HFFc6 (cell line): Measurements from ENCODE around the gene TP73. TPM values are rescaled to one million over a fixed set of nuclear protein-coding genes. Genes with fewer than 3 reads are reported as not detected.
A peak's percentile ranks its signal among the peaks of the same experiment; 100 is the strongest.

Source experiments
- DNase-seq: peaks from one replicate; pipeline ENCODE4 v3.0.0-alpha.2; 2018
- H3K27ac Mint-ChIP-seq: 2 replicates; pipeline ENCODE4 v1.8.0; 2020; ENCODE audit warnings: mild to moderate bottlenecking, mixed read lengths
- H3K27me3 Mint-ChIP-seq: 2 replicates; pipeline ENCODE4 v1.8.0; 2021; ENCODE audit warnings: mild to moderate bottlenecking, moderate library complexity, mixed read lengths; ENCODE audit not compliant: insufficient read depth
- H3K36me3 Mint-ChIP-seq: 2 replicates; pipeline ENCODE4 v1.8.0; 2021; ENCODE audit warnings: low read depth, mixed read lengths
- H3K4me1 Mint-ChIP-seq: 2 replicates; pipeline ENCODE4 v1.8.0; 2020; ENCODE audit warnings: low read depth, mixed read lengths
- H3K4me3 Mint-ChIP-seq: 2 replicates; pipeline ENCODE4 v1.8.0; 2020; ENCODE audit warnings: mild to moderate bottlenecking, moderate library complexity, mixed read lengths
- H3K9me3 Mint-ChIP-seq: 2 replicates; pipeline ENCODE4 v1.8.0; 2020; ENCODE audit warnings: mild to moderate bottlenecking, mixed read lengths
- total RNA-seq, 6 experiments: library from RNA; stranded (reverse); fragmentation: NEBNext Ultra II Directional; extraction: Animal tissue kit (Norgen Biotek cat#: 25700); gene quantifications; 2 replicates in 1 of 6; 3 replicates in 5 of 6; pipeline ENCODE4 v1.2.3, GENCODE V29; 2021
- TF ChIP-seq, protein P1 (sequence below): fragments of 200-600 bp; sonication (generic); IDR thresholded peaks from 2 replicates; pipeline ENCODE4 v1.5.0; 2021; ENCODE audit warnings: antibody characterized with exemption, mild to moderate bottlenecking

The TP73 gene
- total RNA-seq, 6 experiments from 2014 or later, result not detected

DNA sequence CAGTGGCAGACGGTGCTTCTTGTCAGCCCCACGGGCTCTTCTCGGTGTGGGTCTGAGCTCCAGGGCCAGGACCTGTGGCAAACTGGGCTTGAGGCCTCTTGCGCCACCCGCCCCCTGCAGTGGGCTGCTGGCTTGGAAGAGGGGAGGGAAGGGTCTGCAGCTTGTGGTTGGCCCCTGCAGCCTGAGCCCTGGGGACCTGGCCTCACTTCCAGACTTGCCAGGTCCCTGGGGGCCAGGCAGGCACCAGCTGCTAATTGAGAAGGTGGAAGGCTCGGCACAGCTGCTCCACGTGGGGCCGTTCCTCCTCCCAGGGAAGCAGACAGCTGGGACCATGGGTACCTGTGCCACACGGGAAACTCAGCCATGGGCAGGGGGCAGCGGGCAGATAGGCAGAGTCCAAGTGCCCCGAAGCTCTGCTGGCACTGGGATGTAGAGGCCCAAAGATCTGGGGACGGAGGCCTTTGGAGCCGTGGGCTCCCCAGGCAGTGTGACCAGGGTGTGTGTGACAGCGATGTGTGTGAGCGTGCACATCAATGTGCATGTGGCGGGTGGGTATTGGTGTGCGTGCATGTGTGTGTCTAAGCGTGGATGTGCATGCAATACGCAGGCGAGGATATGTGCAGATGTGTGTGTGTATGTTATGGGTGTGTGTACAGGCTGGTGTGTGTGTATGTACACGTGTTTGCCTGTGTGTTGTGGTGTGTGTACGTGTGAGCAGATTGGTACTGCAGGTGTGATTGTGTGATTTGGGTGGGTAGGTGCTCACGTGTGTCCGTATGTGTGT lies 39.3 kb downstream of the TP73 start:
- H3K9me3 Mint-ChIP-seq, result no peaks in the 10 kb centered on the region
- TF ChIP-seq, protein P1, sequence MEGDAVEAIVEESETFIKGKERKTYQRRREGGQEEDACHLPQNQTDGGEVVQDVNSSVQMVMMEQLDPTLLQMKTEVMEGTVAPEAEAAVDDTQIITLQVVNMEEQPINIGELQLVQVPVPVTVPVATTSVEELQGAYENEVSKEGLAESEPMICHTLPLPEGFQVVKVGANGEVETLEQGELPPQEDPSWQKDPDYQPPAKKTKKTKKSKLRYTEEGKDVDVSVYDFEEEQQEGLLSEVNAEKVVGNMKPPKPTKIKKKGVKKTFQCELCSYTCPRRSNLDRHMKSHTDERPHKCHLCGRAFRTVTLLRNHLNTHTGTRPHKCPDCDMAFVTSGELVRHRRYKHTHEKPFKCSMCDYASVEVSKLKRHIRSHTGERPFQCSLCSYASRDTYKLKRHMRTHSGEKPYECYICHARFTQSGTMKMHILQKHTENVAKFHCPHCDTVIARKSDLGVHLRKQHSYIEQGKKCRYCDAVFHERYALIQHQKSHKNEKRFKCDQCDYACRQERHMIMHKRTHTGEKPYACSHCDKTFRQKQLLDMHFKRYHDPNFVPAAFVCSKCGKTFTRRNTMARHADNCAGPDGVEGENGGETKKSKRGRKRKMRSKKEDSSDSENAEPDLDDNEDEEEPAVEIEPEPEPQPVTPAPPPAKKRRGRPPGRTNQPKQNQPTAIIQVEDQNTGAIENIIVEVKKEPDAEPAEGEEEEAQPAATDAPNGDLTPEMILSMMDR, result no peak
- H3K4me1 Mint-ChIP-seq, result peaks cover 5% of the 10 kb centered on the region; the same call in 1 of the 2 replicates
- no peak overlapping the region for H3K27ac Mint-ChIP-seq
- H3K36me3 Mint-ChIP-seq, result no peaks in the 10 kb centered on the region
- peaks cover 31% of the 10 kb centered on the region for H3K27me3 Mint-ChIP-seq
- DNase-seq, result no peak
- no peak overlapping the region for H3K4me3 Mint-ChIP-seq

DNA sequence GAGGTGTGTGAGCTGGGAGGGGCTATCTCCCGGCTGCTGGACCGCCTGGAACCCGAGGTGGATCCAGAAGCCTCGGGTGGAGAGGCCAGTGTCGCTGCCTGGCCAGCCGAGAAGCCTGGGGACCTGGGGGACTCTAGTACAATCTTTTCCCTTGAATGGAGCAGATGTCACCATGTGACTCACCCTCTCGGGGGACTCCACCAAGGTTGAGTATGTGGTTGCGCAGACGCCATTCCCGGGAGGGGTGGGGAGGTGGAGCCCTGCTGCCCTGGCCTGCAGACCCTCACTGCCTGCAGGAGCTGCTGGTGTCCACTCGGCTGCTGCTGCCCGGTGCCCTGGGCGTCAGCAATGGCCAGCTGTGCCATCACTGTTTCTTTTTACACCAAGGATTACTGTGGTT lies 40.3 kb downstream of the TP73 start:
- Mint-ChIP-seq H3K4me1 (peaks cover 5% of the 10 kb centered on the region; the same call in 1 of the 2 replicates), H3K9me3 (no peaks in the 10 kb centered on the region), H3K27ac (no peak overlapping the region), H3K4me3 (no peak overlapping the region), H3K27me3 (peaks cover 38% of the 10 kb centered on the region), H3K36me3 (no peaks in the 10 kb centered on the region)
- TF ChIP-seq, protein P1, result no peak
- no peak for DNase-seq

DNA sequence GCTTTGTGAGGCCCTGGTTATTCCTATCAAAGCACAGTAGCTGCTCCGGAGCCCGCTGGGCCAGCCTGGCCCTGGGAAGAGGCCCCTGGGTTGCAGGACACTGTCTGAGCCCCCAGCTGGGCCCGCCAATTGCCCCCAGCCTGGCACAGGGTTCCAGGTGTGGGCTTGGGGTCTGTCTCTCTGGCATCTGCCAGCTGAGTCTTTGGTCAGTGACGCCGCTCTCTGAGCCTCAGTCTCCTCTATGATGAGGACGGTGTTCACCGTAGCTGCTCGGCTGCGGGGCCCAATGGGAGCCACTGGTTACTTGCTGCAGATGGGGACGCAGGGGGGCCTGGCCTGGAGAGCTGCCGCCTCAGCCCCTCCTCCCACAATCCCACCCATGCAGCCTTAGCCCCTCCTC lies 41.0 kb downstream of the TP73 start:
- Mint-ChIP-seq H3K4me3 (no peak overlapping the region), H3K9me3 (no peaks in the 10 kb centered on the region), H3K4me1 (peaks cover 5% of the 10 kb centered on the region; the same call in 1 of the 2 replicates), H3K27ac (no peak overlapping the region), H3K36me3 (no peaks in the 10 kb centered on the region), H3K27me3 (peaks cover 38% of the 10 kb centered on the region)
- DNase-seq, result no peak
- TF ChIP-seq, protein P1, result no peak

- H3K27me3 Mint-ChIP-seq, result peaks cover 45% of the 10 kb centered on the region
These were observed 43.3 kb downstream of the TP73 start for GRCh38 chr1:3695326-3696217.

GRCh38 chr1:3696689-3697088 lies 44.4 kb downstream of the TP73 start:
- Mint-ChIP-seq H3K27ac (no peak overlapping the region), H3K4me3 (no peak overlapping the region), H3K27me3 (peaks cover 46% of the 10 kb centered on the region), H3K36me3 (no peaks in the 10 kb centered on the region), H3K9me3 (no peaks in the 10 kb centered on the region), H3K4me1 (peaks cover 5% of the 10 kb centered on the region; the same call in 1 of the 2 replicates)
- TF ChIP-seq, protein P1, result no peak
- DNase-seq, result no peak

More at GRCh38 chr1:3695326-3696217, 43.3 kb downstream of the TP73 start:
- H3K9me3 Mint-ChIP-seq, result no peaks in the 10 kb centered on the region
- H3K4me3 Mint-ChIP-seq, result peak overlapping the region; percentile 71; the same call in 1 of the 2 replicates
- peak; percentile 7 for DNase-seq
- peaks cover 5% of the 10 kb centered on the region; the same call in 1 of the 2 replicates for H3K4me1 Mint-ChIP-seq
- H3K27ac Mint-ChIP-seq, result no peak overlapping the region
- TF ChIP-seq, protein P1, result peak; percentile 87
- no peaks in the 10 kb centered on the region for H3K36me3 Mint-ChIP-seq
